GM20000 (cell line): ENCODE measurements around the gene ITCH.
"Not testable (repeated sequence)": the region's sequence is repeated elsewhere in the genome, so short reads cannot be mapped to it uniquely, and the experiment has no call there.

Source experiments
- DNase-seq: peaks from one replicate; pipeline ENCODE4 v3.0.0; 2012; ENCODE audit warnings: low spot score
- CTCF ChIP-seq: IDR thresholded peaks from 2 replicates; pipeline ENCODE4 v1.5.1; 2012; ENCODE audit warnings: mild to moderate bottlenecking, control low read depth; ENCODE audit errors: extremely low read depth, missing control alignments

ITCH gene

GRCh38 chr20:34324541-34324940 lies 38.5 kb upstream of the ITCH start:
- no peak for DNase-seq
- TF ChIP-seq CTCF, result no peak

DNA sequence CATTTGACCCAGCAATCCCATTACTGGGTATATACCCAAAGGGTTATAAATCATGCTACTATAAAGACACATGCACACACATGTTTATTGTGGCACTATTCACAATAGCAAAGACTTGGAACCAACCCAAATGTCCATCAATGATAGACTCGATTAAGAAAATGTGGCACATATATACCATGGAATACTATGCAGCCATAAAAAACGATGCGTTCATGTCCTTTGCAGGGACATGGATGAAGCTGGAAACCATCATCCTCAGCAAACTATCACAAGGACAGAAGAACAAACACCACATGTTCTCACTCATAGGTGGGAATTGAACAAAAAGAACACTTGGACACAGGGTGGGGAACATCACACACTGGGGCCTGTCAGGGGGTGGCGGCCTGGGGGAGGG lies 34.9 kb upstream of the ITCH start:
- not testable (repeated sequence) for DNase-seq

DNA sequence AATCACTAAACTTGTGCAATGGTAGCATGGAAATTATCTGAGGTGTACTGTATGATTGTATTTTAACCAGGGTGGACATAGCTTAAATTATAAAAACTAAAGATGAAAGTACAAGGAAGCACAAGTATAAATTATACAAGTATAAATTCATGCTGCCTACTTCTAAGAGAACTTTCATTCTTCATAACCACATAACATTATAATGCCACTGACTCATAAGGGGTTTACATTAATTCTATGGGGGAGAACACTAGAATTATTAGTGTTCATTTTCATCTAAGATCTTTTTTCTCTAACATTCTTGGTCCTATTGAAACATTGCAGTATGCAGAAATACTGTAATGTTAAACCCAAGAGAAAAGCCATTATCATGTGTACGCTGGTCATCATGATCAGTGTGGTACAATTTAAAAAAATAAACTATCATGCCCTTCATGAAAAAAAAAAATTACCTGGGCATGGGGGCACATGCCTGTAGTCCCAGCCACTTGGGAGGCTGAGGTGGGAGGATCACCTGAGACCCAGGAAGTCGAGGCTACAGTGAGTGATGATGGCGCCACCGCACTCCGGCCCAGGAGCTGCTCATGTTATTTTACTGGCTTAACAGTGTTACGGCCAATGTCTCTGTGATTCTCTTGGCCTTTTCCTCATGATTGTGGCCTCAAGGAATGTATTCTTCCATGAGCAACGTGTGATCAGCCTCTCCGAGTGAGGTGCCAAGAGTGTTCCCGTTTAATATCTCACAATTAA lies 34.0 kb upstream of the ITCH start:
- TF ChIP-seq CTCF, result no peak
- no peak for DNase-seq

DNA sequence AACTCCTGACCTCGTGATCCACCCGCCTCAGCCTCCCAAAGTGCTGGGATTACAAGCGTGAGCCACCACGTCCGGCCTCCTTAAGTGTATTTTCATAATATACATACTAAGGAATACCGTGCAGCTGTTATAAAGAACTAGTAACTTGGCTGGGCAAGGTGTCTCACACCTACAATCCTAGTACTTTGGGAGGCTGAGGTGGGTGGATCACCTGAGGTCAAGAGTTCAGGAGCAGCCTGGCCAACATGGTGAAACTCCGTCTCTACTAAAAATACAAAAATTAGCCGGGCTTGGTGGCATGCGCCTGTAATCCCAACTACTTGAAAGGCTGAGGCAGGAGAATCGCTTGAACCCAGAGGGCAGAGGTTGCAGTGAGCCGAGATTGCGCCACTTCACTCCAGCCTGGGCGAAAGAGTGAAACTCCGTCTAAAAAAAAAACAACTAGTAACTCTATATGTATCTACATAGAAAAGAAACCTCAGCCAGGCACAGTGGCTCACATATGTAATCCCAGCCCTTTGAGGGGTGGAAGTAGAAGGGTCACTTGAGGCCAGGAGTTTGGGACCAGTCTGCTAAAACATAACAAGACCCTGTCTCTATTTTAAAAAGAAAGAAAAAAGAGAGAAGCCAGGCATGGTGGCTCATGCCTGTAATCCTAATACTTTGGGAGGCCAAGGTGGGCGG lies 32.1 kb upstream of the ITCH start:
- not testable (repeated sequence) for DNase-seq

DNA sequence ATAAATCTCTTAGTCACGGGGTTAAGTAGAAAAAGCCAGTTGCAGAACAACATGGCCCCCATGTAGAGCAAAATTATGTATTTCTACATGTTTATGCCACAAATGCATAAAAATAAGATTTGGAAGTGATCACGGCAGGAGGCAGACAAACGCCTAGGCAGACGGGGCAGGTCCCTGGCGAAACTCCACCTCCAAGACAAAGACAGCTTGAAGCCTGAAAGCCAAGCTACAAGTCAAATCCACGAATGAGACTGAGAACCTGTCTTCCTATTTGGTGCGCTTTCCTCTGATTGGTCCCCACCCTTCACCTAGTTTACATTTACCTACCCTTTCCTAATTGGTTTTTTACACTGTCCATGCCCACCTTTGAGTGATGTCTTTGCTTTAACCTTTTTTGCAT lies 31.2 kb upstream of the ITCH start:
- no peak for TF ChIP-seq CTCF
- no peak for DNase-seq

GRCh38 chr20:34332262-34332920 lies 30.7 kb upstream of the ITCH start:
- DNase-seq, result no peak
- no peak for TF ChIP-seq CTCF

DNA sequence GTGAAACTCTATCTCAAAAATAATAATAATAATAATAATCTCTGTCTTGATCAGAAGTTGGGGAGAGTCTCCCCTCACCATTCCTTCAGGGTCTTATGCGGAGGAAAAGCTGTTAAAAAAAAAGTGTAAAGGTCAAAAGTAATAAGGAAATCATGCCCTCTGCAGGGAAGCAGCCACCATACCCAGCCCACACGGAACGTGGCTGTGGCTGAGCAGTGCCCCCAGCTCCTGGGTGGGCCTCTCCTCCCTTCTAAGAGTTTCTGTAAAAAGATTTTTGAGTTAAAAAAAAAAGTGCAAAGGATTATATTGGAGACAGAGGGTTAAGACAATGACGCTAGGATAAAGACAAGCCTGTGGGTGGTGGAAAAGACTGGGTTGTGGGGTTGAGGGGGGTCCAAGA lies 29.3 kb upstream of the ITCH start:
- no peak for DNase-seq
- TF ChIP-seq CTCF, result no peak

- TF ChIP-seq CTCF, result no peak
- DNase-seq, result no peak
Measured at GRCh38 chr20:34334654-34335407, 28.2 kb upstream of the ITCH start.
